Neural cell (in vitro differentiated cells): ENCODE results near the gene SAP30BP.

Experiments
- EP300 ChIP-seq: fragments of 450-650 bp; conservative IDR thresholded peaks from 2 replicates; pipeline ENCODE4 v1.6.1; 2014; ENCODE audit warnings: antibody characterized with exemption, mild to moderate bottlenecking, moderate library complexity; ENCODE audit not compliant: poor library complexity, severe bottlenecking
- EZH2 ChIP-seq: fragments of 200-600, 300-800 bp; shearing (Covaris generic), sonication (generic); IDR thresholded peaks from 2 replicates; pipeline ENCODE4 v1.6.1; 2014; ENCODE audit warnings: antibody characterized with exemption, low read length, borderline replicate concordance, mild to moderate bottlenecking; ENCODE audit not compliant: insufficient read depth, poor library complexity, severe bottlenecking
- POLR2AphosphoS5 ChIP-seq: IDR thresholded peaks from 2 replicates; pipeline ENCODE4 v1.6.1; 2012
- RAD21 ChIP-seq: fragments of 450-650 bp; conservative IDR thresholded peaks from 2 replicates; pipeline ENCODE4 v1.6.1; 2014; ENCODE audit warnings: antibody characterized with exemption, mild to moderate bottlenecking, moderate library complexity
- REST ChIP-seq: IDR thresholded peaks from 2 replicates; pipeline ENCODE4 v1.6.1; 2012; ENCODE audit warnings: borderline replicate concordance
- SMC3 ChIP-seq: fragments of 450-650 bp; conservative IDR thresholded peaks from 2 replicates; pipeline ENCODE4 v1.6.1; 2014; ENCODE audit warnings: antibody characterized with exemption, mild to moderate bottlenecking, moderate library complexity; ENCODE audit not compliant: poor library complexity
- TAF1 ChIP-seq: IDR thresholded peaks from 2 replicates; pipeline ENCODE4 v1.6.1; 2012; ENCODE audit warnings: low read depth
- TF ChIP-seq, protein P1 (sequence below): fragments of 450-650 bp; IDR thresholded peaks from 2 replicates; pipeline ENCODE4 v1.5.1; 2014; ENCODE audit warnings: antibody characterized with exemption, mild to moderate bottlenecking, moderate library complexity; ENCODE audit not compliant: poor library complexity, severe bottlenecking

DNA sequence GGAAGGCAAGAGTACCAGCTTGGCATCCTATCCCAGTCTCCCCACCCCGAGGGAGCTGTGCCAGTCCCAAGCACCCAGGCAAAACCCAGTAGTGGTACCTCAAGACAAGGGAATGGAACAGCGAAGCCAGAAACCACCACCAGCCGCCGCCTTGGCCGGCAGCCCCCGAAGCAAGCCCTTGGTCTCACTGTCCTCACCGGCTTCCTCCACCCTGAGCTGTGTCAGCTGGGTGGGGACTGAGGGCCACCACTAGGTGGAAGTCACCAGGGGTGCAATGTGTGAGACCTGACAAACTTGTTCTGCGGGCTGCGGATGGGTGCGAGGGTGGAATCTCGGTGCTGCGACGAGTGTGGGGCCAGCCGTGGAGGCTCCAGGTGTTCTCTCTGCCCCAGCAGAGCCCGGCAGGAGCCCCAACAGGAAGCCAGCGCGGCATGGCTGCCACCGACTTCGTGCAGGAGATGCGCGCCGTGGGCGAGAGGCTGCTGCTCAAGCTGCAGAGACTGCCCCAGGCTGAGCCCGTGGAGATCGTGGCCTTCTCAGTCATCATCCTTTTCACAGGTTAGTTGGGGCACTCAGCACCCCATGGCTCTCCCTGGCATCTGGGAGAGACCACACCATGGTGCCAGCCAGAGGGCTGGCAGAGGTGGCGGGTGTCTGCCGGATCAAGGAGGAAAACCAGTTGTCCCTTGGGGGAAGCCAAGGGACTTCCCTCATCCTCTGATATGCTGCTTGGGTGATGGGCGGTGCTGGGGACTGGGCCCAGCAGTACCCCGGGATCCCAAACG lies 27.2 kb upstream of the SAP30BP start:
- TF ChIP-seq EP300: no peak
- TF ChIP-seq, protein P1, sequence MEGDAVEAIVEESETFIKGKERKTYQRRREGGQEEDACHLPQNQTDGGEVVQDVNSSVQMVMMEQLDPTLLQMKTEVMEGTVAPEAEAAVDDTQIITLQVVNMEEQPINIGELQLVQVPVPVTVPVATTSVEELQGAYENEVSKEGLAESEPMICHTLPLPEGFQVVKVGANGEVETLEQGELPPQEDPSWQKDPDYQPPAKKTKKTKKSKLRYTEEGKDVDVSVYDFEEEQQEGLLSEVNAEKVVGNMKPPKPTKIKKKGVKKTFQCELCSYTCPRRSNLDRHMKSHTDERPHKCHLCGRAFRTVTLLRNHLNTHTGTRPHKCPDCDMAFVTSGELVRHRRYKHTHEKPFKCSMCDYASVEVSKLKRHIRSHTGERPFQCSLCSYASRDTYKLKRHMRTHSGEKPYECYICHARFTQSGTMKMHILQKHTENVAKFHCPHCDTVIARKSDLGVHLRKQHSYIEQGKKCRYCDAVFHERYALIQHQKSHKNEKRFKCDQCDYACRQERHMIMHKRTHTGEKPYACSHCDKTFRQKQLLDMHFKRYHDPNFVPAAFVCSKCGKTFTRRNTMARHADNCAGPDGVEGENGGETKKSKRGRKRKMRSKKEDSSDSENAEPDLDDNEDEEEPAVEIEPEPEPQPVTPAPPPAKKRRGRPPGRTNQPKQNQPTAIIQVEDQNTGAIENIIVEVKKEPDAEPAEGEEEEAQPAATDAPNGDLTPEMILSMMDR: no peak
- no peak for TF ChIP-seq TAF1
- no peak for TF ChIP-seq EZH2
- TF ChIP-seq POLR2AphosphoS5: no peak
- no peak for TF ChIP-seq REST
- TF ChIP-seq SMC3: no peak
- no peak for TF ChIP-seq RAD21
